Loucy (cell line): Measurements from ENCODE around the gene SLC52A1.

Source experiments
- H2AFZ ChIP-seq: fragments of 200-600 bp; sonication (generic); 2 replicates; pipeline ENCODE4 v1.6.0; 2016; ENCODE audit warnings: antibody characterized with exemption, mild to moderate bottlenecking, low read length, moderate library complexity
- H3F3A ChIP-seq: fragments of 200-600 bp; 2 replicates; pipeline ENCODE4 v1.6.0; 2016; ENCODE audit warnings: antibody characterized with exemption, low read depth, mild to moderate bottlenecking
- H3K27me3 ChIP-seq: fragments of 200-600 bp; sonication (generic); 2 replicates; pipeline ENCODE4 v1.6.1; 2014; ENCODE audit warnings: low read length, mild to moderate bottlenecking; ENCODE audit not compliant: insufficient read depth, poor library complexity, severe bottlenecking
- H3K36me3 ChIP-seq: fragments of 200-600 bp; sonication (generic); 2 replicates; pipeline ENCODE4 v1.6.1; 2016; ENCODE audit warnings: low read length; ENCODE audit not compliant: insufficient read depth
- H3K4me1 ChIP-seq: fragments of 200-600 bp; sonication (generic); 2 replicates; pipeline ENCODE4 v1.5.1; 2014; ENCODE audit warnings: low read length, mild to moderate bottlenecking; ENCODE audit not compliant: insufficient read depth, poor library complexity, severe bottlenecking
- H3K4me2 ChIP-seq: fragments of 200-600 bp; sonication (generic); 2 replicates; pipeline ENCODE4 v1.6.0; 2014; ENCODE audit warnings: antibody characterized with exemption, low read length, low read depth, mild to moderate bottlenecking; ENCODE audit not compliant: poor library complexity, severe bottlenecking
- H3K4me3 ChIP-seq: fragments of 200-600 bp; sonication (generic); 2 replicates; pipeline ENCODE4 v1.5.1; 2014; ENCODE audit warnings: low read length, mild to moderate bottlenecking, mixed read lengths; ENCODE audit not compliant: poor library complexity, severe bottlenecking
- H3K79me2 ChIP-seq: fragments of 200-600 bp; sonication (generic); 2 replicates; pipeline ENCODE4 v1.6.1; 2014; ENCODE audit warnings: low read length; ENCODE audit not compliant: insufficient read depth
- H3K9ac ChIP-seq: fragments of 200-600 bp; sonication (generic); 2 replicates; pipeline ENCODE4 v1.6.0; 2014; ENCODE audit warnings: mild to moderate bottlenecking, low read depth, low read length, moderate library complexity; ENCODE audit not compliant: poor library complexity, severe bottlenecking
- H3K9me2 ChIP-seq: fragments of 200-600 bp; sonication (generic); replicated peaks from 2 replicates; pipeline ENCODE4 v1.6.1; 2016; ENCODE audit warnings: low read depth, low read length, mixed read lengths
- H3K9me3 ChIP-seq: fragments of 200-600 bp; sonication (generic); 2 replicates; pipeline ENCODE4 v1.6.1; 2014; ENCODE audit warnings: mild to moderate bottlenecking, antibody characterized with exemption, low read length, low read depth; ENCODE audit not compliant: insufficient read depth
- H4K20me1 ChIP-seq: fragments of 200-600 bp; sonication (generic); 2 replicates; pipeline ENCODE4 v1.6.0; 2014; ENCODE audit warnings: antibody characterized with exemption, low read length, mild to moderate bottlenecking; ENCODE audit not compliant: insufficient read depth, poor library complexity, severe bottlenecking
- EZH2phosphoT487 ChIP-seq: fragments of 200-600 bp; IDR thresholded peaks from 2 replicates; pipeline ENCODE4 v1.6.1; 2018; ENCODE audit warnings: antibody characterized with exemption, mild to moderate bottlenecking, moderate library complexity, borderline replicate concordance
- TF ChIP-seq, protein P1 (sequence below): fragments of 200-600 bp; sonication (generic); conservative IDR thresholded peaks from 2 replicates; pipeline ENCODE4 v1.5.1; 2014; ENCODE audit warnings: mild to moderate bottlenecking, antibody characterized with exemption, low read length

Gene SLC52A1

DNA sequence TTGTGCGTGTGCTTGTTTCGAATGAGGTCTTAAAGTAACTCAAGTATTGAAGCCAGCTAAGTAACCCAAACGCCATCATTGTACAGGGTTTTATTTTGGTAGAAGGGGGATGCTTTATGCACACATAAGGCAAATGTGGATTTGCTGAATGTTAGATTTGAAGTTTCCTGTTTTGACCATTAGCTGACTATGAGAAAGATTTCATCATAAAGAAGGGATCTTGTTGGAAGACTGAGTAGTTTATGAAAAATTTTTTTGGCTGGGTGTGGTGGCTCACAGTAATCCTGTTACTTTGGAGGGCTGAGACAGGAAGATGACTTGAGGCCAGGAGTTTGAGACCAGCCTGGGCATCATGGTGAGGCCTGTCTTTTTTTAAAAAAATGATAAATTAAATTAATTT is 33.0 kb upstream of the SLC52A1 start:
- no peaks in the 10 kb centered on the region for H3K79me2 ChIP-seq
- no peak overlapping the region for H3K9ac ChIP-seq
- no peaks in the 10 kb centered on the region for H4K20me1 ChIP-seq
- no peaks in the 10 kb centered on the region for H3K9me2 ChIP-seq
- H3K36me3 ChIP-seq = no peaks in the 10 kb centered on the region
- H3K4me1 ChIP-seq = no peaks in the 10 kb centered on the region
- H2AFZ ChIP-seq = no peak overlapping the region
- H3K9me3 ChIP-seq = no peaks in the 10 kb centered on the region
- H3K4me3 ChIP-seq = no peak overlapping the region
- no peak overlapping the region for H3K4me2 ChIP-seq
- H3F3A ChIP-seq = no peaks in the 10 kb centered on the region
- no peak for TF ChIP-seq EZH2phosphoT487
- TF ChIP-seq, protein P1, sequence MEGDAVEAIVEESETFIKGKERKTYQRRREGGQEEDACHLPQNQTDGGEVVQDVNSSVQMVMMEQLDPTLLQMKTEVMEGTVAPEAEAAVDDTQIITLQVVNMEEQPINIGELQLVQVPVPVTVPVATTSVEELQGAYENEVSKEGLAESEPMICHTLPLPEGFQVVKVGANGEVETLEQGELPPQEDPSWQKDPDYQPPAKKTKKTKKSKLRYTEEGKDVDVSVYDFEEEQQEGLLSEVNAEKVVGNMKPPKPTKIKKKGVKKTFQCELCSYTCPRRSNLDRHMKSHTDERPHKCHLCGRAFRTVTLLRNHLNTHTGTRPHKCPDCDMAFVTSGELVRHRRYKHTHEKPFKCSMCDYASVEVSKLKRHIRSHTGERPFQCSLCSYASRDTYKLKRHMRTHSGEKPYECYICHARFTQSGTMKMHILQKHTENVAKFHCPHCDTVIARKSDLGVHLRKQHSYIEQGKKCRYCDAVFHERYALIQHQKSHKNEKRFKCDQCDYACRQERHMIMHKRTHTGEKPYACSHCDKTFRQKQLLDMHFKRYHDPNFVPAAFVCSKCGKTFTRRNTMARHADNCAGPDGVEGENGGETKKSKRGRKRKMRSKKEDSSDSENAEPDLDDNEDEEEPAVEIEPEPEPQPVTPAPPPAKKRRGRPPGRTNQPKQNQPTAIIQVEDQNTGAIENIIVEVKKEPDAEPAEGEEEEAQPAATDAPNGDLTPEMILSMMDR = no peak
- H3K27me3 ChIP-seq = no peaks in the 10 kb centered on the region

DNA sequence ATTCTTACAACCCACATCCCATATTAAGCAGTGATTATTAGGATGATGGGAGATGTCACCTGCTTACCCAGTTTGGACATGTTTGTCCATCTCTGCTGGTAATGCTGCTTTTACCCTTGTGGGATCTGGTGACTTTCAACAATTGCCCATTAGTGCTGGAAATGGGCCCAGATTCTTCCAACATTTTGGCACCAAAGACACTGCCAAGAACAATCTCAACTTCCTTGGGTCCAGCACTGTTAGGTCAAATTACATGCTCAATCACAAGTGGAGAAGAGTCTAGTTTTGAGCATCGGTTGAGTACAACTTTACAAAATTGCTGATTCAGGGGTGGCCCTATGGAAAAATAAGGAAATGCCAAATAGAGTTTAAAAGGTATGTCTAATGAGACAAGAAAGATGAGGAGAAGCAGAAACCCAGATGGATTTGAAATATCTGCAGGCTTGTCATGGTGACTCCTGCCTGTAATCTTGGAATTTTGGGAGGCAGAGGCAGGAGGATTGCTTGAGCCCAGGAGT is 30.1 kb upstream of the SLC52A1 start:
- H3K4me3 ChIP-seq = no peak overlapping the region
- no peak overlapping the region for H3K9ac ChIP-seq
- no peaks in the 10 kb centered on the region for H3K4me1 ChIP-seq
- no peaks in the 10 kb centered on the region for H3K9me2 ChIP-seq
- H2AFZ ChIP-seq = no peak overlapping the region
- H4K20me1 ChIP-seq = no peaks in the 10 kb centered on the region
- no peak overlapping the region for H3K4me2 ChIP-seq
- H3K27me3 ChIP-seq = no peaks in the 10 kb centered on the region
- no peaks in the 10 kb centered on the region for H3K9me3 ChIP-seq
- H3F3A ChIP-seq = no peaks in the 10 kb centered on the region
- H3K36me3 ChIP-seq = no peaks in the 10 kb centered on the region
- no peak for TF ChIP-seq EZH2phosphoT487
- TF ChIP-seq, protein P1 = no peak
- H3K79me2 ChIP-seq = no peaks in the 10 kb centered on the region

DNA sequence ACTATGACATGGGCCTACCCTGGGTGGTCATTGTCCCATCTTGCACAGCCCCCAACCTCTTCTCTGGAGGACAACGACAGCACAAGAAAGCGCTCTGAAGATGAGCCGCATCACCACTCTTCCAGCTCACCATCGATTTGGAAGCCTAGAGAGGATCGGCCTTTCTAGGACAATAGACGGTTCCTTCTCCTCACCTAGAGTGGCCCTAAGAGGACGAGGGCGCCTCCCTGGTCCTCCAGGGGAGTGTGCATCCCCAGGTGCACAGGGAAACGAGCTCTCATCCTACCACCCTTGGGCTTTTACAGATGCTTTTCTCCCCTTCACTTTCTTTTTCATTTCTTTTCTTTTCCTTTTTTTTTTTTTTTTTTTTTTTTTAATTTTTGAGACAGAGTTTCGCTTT is 20.3 kb upstream of the SLC52A1 start:
- no peak overlapping the region for H3K9ac ChIP-seq
- no peaks in the 10 kb centered on the region for H3K79me2 ChIP-seq
- TF ChIP-seq, protein P1 = peak; percentile 36; the same call in 1 of the 2 replicates
- TF ChIP-seq EZH2phosphoT487 = no peak
- H3K4me1 ChIP-seq = no peaks in the 10 kb centered on the region
- H3K4me3 ChIP-seq = no peak overlapping the region
- no peak overlapping the region; the same call in 1 of the 2 replicates for H2AFZ ChIP-seq
- H3K9me2 ChIP-seq = no peaks in the 10 kb centered on the region
- H3K4me2 ChIP-seq = no peak overlapping the region
- H4K20me1 ChIP-seq = no peaks in the 10 kb centered on the region
- no peaks in the 10 kb centered on the region for H3K36me3 ChIP-seq
- H3F3A ChIP-seq = no peaks in the 10 kb centered on the region
- H3K9me3 ChIP-seq = no peaks in the 10 kb centered on the region
- no peaks in the 10 kb centered on the region for H3K27me3 ChIP-seq
